ENCODE measurements around the gene PRKCE.

DNA sequence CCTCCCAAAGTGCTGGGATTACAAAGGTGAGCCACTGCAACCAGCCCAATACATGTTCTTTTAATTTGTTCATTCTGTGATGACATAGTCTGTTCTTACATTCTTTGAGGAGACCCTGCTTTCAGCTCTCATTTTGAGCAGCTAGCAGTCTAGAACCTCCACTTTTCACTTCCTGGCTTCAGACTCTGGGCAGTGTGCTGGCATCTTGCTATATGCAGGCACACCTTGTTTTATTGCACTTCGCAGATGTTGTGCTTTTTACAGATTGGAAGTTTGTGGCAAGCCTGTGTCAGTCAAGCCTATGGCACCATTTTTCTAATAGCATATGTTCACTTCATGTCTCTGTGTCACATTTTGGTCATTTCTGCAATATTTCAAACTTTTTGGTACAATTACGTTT, 72.4 kb downstream of the PRKCE start:
- TF ChIP-seq, protein P1, sequence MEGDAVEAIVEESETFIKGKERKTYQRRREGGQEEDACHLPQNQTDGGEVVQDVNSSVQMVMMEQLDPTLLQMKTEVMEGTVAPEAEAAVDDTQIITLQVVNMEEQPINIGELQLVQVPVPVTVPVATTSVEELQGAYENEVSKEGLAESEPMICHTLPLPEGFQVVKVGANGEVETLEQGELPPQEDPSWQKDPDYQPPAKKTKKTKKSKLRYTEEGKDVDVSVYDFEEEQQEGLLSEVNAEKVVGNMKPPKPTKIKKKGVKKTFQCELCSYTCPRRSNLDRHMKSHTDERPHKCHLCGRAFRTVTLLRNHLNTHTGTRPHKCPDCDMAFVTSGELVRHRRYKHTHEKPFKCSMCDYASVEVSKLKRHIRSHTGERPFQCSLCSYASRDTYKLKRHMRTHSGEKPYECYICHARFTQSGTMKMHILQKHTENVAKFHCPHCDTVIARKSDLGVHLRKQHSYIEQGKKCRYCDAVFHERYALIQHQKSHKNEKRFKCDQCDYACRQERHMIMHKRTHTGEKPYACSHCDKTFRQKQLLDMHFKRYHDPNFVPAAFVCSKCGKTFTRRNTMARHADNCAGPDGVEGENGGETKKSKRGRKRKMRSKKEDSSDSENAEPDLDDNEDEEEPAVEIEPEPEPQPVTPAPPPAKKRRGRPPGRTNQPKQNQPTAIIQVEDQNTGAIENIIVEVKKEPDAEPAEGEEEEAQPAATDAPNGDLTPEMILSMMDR (conservative IDR thresholded peaks at IDR 0.05; ENCODE audit: low read depth in 2 of 2) = no peak
- TF ChIP-seq ZNF331 (CRISPR knock-in tag; IDR thresholded peaks at IDR 0.05; ENCODE audit: low read depth) = no peak
- TF ChIP-seq, protein P2, sequence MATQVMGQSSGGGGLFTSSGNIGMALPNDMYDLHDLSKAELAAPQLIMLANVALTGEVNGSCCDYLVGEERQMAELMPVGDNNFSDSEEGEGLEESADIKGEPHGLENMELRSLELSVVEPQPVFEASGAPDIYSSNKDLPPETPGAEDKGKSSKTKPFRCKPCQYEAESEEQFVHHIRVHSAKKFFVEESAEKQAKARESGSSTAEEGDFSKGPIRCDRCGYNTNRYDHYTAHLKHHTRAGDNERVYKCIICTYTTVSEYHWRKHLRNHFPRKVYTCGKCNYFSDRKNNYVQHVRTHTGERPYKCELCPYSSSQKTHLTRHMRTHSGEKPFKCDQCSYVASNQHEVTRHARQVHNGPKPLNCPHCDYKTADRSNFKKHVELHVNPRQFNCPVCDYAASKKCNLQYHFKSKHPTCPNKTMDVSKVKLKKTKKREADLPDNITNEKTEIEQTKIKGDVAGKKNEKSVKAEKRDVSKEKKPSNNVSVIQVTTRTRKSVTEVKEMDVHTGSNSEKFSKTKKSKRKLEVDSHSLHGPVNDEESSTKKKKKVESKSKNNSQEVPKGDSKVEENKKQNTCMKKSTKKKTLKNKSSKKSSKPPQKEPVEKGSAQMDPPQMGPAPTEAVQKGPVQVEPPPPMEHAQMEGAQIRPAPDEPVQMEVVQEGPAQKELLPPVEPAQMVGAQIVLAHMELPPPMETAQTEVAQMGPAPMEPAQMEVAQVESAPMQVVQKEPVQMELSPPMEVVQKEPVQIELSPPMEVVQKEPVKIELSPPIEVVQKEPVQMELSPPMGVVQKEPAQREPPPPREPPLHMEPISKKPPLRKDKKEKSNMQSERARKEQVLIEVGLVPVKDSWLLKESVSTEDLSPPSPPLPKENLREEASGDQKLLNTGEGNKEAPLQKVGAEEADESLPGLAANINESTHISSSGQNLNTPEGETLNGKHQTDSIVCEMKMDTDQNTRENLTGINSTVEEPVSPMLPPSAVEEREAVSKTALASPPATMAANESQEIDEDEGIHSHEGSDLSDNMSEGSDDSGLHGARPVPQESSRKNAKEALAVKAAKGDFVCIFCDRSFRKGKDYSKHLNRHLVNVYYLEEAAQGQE (IDR thresholded peaks at IDR 0.05; ENCODE audit: unreplicated experiment) = no peak
- TF ChIP-seq EZH2phosphoT487 (IDR thresholded peaks at IDR 0.05; ENCODE audit: unreplicated experiment) = no peak
- TF ChIP-seq EZH2 (IDR thresholded peaks at IDR 0.05; ENCODE audit: low read depth, unreplicated experiment) = no peak
- no peak for TF ChIP-seq CREB1 (CRISPR knock-in tag; IDR thresholded peaks at IDR 0.05; ENCODE audit: low read depth)
- no peak for TF ChIP-seq POLR2AphosphoS5 (IDR thresholded peaks at IDR 0.05; ENCODE audit: low read depth)
- TF ChIP-seq NANOG (IDR thresholded peaks at IDR 0.05; ENCODE audit: borderline replicate concordance) = no peak
- no peak for TF ChIP-seq JUNB (IDR thresholded peaks at IDR 0.05; ENCODE audit: unreplicated experiment)
- TF ChIP-seq, protein P3, sequence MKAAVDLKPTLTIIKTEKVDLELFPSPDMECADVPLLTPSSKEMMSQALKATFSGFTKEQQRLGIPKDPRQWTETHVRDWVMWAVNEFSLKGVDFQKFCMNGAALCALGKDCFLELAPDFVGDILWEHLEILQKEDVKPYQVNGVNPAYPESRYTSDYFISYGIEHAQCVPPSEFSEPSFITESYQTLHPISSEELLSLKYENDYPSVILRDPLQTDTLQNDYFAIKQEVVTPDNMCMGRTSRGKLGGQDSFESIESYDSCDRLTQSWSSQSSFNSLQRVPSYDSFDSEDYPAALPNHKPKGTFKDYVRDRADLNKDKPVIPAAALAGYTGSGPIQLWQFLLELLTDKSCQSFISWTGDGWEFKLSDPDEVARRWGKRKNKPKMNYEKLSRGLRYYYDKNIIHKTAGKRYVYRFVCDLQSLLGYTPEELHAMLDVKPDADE (IDR thresholded peaks at IDR 0.05) = no peak
- TF ChIP-seq ZNF114 (CRISPR knock-in tag; IDR thresholded peaks at IDR 0.05) = no peak
- TF ChIP-seq STAT1 (IDR thresholded peaks at IDR 0.05; ENCODE audit: unreplicated experiment) = no peak
- TF ChIP-seq, protein P4, sequence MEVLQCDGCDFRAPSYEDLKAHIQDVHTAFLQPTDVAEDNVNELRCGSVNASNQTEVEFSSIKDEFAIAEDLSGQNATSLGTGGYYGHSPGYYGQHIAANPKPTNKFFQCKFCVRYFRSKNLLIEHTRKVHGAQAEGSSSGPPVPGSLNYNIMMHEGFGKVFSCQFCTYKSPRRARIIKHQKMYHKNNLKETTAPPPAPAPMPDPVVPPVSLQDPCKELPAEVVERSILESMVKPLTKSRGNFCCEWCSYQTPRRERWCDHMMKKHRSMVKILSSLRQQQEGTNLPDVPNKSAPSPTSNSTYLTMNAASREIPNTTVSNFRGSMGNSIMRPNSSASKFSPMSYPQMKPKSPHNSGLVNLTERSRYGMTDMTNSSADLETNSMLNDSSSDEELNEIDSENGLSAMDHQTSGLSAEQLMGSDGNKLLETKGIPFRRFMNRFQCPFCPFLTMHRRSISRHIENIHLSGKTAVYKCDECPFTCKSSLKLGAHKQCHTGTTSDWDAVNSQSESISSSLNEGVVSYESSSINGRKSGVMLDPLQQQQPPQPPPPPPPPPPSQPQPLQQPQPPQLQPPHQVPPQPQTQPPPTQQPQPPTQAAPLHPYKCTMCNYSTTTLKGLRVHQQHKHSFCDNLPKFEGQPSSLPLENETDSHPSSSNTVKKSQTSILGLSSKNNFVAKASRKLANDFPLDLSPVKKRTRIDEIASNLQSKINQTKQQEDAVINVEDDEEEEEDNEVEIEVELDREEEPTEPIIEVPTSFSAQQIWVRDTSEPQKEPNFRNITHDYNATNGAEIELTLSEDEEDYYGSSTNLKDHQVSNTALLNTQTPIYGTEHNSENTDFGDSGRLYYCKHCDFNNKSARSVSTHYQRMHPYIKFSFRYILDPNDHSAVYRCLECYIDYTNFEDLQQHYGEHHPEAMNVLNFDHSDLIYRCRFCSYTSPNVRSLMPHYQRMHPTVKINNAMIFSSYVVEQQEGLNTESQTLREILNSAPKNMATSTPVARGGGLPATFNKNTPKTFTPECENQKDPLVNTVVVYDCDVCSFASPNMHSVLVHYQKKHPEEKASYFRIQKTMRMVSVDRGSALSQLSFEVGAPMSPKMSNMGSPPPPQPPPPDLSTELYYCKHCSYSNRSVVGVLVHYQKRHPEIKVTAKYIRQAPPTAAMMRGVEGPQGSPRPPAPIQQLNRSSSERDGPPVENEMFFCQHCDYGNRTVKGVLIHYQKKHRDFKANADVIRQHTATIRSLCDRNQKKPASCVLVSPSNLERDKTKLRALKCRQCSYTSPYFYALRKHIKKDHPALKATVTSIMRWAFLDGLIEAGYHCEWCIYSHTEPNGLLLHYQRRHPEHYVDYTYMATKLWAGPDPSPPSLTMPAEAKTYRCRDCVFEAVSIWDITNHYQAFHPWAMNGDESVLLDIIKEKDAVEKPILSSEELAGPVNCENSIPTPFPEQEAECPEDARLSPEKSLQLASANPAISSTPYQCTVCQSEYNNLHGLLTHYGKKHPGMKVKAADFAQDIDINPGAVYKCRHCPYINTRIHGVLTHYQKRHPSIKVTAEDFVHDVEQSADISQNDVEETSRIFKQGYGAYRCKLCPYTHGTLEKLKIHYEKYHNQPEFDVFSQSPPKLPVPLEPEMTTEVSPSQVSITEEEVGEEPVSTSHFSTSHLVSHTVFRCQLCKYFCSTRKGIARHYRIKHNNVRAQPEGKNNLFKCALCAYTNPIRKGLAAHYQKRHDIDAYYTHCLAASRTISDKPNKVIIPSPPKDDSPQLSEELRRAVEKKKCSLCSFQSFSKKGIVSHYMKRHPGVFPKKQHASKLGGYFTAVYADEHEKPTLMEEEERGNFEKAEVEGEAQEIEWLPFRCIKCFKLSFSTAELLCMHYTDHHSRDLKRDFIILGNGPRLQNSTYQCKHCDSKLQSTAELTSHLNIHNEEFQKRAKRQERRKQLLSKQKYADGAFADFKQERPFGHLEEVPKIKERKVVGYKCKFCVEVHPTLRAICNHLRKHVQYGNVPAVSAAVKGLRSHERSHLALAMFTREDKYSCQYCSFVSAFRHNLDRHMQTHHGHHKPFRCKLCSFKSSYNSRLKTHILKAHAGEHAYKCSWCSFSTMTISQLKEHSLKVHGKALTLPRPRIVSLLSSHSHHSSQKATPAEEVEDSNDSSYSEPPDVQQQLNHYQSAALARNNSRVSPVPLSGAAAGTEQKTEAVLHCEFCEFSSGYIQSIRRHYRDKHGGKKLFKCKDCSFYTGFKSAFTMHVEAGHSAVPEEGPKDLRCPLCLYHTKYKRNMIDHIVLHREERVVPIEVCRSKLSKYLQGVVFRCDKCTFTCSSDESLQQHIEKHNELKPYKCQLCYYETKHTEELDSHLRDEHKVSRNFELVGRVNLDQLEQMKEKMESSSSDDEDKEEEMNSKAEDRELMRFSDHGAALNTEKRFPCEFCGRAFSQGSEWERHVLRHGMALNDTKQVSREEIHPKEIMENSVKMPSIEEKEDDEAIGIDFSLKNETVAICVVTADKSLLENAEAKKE (CRISPR knock-in tag; IDR thresholded peaks at IDR 0.05) = no peak
